IPS DF 4.7 (cell line): Measurements from ENCODE around the gene WNT16.
"Not testable (repeated sequence)": the region's sequence is repeated elsewhere in the genome, so short reads cannot be mapped to it uniquely, and the experiment has no call there.

Source experiments
- DNase-seq: peaks from one replicate; pipeline ENCODE4 v3.0.0-alpha.2; 2013; ENCODE audit warnings: low spot score; ENCODE audit errors: extremely low read depth

WNT16 gene

DNA sequence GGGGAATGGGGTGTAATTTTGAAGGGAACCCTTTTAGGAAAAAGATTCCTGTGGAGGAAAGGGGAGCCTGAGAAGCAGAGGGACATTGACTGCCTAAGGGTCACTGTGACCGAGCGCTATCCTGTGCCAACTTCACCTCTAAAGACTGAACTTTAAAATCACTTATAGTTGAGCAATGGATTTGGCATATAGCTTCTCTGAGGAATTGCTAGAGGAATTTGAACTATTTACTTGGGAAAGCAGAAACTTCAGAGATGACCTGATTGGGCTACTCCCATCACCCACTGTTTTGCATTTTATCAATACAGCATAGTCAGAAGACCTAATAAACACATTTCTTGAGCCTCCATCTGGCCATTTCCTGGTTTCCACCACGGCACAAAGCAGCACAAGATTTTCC, 23.7 kb upstream of the WNT16 start:
- no peak for DNase-seq

GRCh38 chr7:121306565-121306964, 22.2 kb upstream of the WNT16 start:
- DNase-seq = no peak

DNA sequence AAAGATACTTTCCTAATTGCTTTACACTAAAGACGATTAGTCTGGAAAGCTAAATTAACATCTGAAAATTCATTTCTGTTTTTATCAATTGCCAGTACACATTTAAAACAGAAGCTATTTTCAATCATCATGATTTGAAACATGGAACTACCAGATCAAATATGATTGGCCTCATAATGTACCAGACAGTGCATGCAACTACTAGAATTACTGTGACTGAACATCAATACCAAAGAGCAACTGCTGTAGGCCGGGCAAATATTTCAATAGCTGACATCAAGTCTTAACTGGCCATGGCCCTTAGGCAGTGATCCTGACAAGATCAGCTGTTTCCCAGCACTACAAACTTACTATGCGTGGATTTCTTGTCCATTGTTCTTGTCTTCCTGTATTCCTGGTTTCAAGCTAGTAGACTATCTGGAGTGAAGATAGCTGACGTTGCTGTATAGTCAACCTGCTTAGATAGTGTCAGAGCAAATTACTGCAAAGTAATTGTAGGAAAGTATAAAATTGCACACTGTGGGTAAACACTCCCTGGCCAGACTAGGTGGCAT, 21.7 kb upstream of the WNT16 start:
- no peak for DNase-seq

GRCh38 chr7:121313220-121313792, 15.5 kb upstream of the WNT16 start:
- no peak for DNase-seq

DNA sequence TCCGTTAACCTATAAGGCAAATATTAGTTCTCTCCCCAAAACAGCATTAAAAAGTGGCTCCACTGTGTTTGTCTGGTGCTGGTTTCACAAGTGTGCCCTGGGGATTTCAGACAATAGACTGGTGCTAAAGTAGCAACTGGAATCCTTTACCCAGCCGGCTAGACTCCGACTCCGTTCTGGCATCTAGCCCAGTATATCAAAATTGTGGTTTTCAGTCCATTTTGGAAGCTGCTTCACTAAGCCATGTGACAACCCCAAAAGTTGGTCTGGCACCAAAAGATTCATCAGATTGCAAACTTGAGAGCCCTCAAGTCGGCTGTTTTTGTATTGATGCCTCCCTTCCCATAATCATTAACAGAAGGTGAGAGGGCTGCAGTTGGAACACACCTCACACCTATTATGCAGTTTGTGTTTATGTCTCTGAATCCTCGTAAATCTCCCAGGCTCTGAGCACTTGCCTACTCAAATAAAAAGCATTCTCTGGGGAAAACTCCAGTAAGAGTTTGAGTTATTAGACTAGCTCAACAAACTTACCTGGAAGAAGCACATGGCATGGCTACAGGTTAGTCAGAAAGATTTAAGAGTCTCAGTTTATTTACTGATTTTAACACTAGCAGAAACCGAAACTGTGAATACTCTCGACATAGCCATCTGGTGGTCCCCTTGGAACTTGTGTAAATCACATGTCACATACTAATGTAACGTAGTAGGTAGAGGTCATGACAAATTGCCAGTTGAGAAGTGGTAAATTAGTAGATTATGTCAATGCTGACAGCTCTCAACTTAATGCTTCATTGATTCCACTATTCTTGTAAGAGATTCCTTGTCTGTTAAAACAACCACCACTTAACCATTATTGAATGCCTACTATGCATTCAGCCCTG, 14.8 kb upstream of the WNT16 start:
- no peak for DNase-seq

DNA sequence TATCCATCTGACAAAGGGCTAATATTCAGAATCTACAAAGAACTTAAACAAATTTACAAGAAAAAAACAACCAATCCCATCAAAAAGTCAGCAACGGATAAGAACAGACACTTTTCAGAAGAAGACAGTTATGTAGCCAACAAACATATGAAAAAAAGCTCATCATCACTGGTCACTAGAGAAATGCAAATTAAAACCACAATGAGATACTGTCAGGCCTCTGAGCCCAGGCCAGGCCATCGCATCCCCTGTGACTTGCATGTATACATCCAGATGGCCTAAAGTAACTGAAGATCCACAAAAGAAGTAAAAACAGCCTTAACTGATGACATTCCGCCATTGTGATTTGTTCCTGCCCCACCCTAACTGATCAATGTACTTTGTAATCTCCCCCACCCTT, 13.6 kb upstream of the WNT16 start:
- not testable (repeated sequence) for DNase-seq

DNA sequence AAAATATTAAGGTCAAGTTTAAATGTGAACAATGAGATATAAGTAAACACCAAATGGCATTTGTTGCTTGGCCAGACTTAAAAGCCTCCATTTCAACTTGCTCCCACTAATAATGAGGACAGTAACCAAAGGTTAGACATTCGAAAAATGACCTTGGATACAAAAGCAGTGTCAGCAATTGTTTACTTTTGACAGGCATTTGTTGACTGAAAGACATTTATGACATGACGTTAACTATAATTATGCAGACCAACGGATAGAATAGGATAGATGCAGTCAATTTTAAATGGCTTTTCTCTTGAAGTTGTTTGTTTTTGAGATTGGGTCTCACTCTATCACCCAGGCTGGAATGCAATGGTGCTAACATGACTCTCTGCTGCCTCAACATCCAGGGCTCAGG, 6.3 kb upstream of the WNT16 start:
- no peak for DNase-seq

- no peak for DNase-seq
Measured at GRCh38 chr7:121323515-121324302, 5.1 kb upstream of the WNT16 start.

GRCh38 chr7:121327671-121328070, 1.1 kb upstream of the WNT16 start:
- no peak for DNase-seq

DNA sequence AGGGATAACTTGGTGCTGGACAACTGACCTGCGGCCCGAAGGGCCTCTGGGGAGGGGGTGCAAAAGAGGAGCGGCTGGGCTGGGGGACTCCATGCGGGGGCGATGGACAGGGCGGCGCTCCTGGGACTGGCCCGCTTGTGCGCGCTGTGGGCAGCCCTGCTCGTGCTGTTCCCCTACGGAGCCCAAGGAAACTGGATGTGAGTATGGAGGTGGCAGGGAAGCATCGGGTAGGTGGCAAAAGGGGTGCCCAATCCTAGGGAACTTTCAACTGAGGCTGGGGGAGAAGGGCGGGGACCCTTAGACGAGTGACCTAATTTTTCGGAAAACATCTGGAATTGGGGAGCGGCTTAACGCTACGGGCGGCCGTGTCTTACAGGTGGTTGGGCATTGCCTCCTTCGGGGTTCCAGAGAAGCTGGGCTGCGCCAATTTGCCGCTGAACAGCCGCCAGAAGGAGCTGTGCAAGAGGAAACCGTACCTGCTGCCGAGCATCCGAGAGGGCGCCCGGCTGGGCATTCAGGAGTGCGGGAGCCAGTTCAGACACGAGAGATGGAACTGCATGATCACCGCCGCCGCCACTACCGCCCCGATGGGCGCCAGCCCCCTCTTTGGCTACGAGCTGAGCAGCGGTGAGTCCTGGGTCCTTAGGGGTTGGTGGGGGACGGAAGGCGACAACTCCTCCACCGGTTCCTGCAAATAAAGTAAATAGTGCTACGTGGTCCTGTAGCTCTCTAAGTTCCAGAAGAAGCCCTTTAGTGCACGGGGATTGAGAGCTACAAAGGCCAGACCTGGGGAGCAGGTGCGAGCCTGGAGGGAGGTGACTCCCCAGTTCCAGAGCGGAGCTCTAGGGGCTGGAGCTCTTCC, 622 bp downstream of the WNT16 start:
- DNase-seq = no peak

DNA sequence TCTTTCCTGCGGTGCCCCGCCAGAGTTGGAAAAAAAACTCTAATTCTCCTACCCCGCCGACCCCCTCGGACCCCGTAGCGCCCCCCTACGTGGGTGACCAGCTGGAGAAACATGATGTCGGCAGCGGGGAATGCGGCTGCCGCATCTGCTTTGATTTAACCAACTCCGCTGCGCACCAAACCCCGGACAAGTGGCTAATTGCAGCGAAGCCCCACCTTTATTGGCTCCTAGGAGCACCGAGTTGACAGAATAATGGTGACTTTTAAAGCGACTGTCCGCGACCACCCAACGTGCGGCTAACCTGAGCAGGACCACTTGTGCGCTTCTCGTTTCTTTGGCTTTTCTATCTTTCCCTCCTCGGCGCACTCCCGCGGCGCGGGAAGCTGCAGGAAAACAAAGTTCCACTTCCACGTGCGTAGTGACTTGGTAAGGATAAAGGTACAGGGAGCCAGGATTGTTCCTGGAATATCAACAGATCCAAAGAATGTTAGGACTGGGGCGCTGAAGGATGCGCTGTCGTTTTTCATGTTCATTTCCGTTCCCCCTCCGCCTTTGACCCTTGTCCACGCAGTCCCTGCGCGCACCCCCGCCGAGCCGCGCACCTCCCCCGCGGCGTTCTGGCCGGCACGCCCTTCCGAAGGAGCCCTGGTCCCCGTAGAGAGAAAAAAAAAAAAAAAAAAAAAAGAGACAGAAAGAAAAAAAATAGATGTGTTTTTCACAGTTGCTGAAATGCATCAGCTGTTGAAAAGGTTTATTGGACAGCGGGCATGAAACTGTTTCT, 1.4 kb downstream of the WNT16 start:
- DNase-seq = no peak

- DNase-seq = no peak
Measured at GRCh38 chr7:121331048-121331447, 2.2 kb downstream of the WNT16 start.

GRCh38 chr7:121331574-121331973, 2.8 kb downstream of the WNT16 start:
- DNase-seq = no peak

GRCh38 chr7:121334376-121334775, 5.6 kb downstream of the WNT16 start:
- DNase-seq = no peak

DNA sequence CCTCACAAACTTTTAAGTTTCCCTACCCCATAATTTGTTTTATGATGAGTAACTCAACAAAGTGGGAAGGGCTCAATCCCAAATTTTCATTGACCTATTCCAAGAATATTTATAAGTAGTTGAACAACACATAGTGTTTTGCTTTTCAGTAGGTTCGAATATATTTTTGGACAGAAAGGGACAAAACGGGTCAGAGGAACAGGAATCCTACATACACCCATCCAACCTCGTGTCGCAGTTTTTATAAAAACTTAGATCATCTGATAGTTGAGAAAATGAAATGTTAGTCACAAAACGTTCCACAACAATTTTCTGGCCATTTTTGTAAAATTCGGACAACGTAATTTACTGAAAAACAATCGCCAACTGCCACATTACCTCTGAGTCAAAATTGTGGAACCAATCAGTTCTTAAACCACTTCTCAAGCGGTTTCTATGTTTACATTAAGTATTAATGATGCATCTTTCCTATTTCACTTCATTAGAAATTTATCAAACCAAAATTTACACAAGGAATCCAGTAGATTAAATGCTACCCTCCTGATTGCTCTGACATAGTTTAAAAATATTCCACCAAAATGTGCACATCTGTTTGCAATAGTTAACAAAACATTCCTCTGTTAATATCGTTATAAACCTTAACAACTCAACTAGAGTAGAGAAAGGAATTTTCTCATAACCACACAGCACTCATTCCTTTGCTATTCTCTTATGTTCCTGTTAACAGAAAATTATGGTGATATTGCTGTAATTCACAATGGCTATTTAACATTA, 6.3 kb downstream of the WNT16 start:
- DNase-seq = no peak

DNA sequence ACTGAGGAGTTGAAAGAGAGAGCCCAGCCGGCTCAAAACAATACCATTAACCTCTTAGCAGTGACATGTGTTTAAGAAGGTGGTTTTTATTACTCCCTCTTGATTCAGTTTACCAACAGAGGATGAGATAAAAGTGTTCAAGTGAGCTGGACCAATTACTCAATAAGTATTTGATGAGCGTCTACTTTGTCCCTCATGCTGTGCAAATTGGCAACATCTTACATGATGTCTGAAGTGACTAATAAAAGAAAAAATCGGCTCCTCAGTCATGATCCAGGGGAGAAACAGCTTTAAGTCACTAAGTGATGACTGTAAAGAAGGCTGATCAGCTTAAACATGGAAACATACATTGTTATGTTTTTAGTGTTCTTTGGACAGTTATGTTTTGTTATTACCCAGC, 7.8 kb downstream of the WNT16 start:
- no peak for DNase-seq

DNA sequence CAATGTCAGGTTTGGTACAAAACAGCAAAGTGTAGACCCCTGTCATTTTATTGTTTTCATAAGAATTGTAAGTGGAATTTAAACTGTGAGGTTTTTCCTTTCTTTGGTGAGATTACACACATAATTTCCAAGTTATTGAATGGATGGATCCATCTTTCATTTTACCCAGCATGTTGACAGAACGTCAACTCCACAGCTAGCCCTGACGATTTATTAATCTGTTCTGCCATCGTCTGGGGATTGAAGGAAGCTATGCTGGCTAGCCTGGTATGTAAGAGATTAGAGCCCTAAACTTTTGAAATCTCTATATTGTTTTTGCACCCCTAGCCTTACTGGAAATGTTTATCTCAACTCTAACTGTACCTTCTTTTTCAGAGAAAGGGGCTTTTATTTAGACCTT, 8.6 kb downstream of the WNT16 start:
- no peak for DNase-seq

DNA sequence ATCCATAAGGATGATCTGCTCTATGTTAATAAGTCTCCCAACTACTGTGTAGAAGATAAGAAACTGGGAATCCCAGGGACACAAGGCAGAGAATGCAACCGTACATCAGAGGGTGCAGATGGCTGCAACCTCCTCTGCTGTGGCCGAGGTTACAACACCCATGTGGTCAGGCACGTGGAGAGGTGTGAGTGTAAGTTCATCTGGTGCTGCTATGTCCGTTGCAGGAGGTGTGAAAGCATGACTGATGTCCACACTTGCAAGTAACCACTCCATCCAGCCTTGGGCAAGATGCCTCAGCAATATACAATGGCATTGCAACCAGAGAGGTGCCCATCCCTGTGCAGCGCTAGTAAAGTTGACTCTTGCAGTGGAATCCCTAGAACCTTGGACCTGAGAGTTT, 10.3 kb downstream of the WNT16 start:
- no peak for DNase-seq

- DNase-seq = no peak
Measured at GRCh38 chr7:121341933-121342332, 13.1 kb downstream of the WNT16 start.

DNA sequence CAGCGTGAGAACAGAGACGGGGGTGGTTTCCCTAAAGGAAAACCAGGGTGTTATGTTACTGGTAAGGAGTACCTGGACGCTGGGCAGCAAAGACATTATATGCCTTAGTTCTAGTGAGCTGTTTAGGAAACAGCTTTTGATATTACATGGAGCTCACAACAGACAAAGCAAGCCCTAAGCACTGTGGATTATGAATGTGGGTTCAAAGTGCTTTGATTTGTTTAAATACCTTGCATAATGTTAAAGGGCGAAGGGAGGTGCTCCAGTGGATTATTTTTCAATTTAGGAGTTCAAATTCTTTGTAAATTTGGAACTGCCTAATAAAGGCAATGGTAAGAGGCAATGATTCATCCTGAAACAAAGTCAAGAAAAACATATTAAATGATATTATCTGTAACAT, 13.8 kb downstream of the WNT16 start:
- no peak for DNase-seq
